GM12878 (cell line): ENCODE results near the gene TSKU. TPM values are rescaled to one million over a fixed set of nuclear protein-coding genes. Genes with fewer than 3 reads are reported as not detected.

Experiments used
- BACH1 ChIP-seq: fragments of 450-650 bp; IDR thresholded peaks from 2 replicates; pipeline ENCODE4 v1.6.1; 2017; ENCODE audit warnings: mild to moderate bottlenecking, borderline replicate concordance
- CHD4 ChIP-seq: fragments of 200-600 bp; sonication (generic); IDR thresholded peaks from 2 replicates; pipeline ENCODE4 v1.6.1; 2016; ENCODE audit warnings: mild to moderate bottlenecking
- FOXM1 ChIP-seq: IDR thresholded peaks from 2 replicates; pipeline ENCODE4 v1.6.1; 2012; ENCODE audit warnings: low read depth, mild to moderate bottlenecking, inconsistent platforms, low read length, moderate library complexity
- MXI1 ChIP-seq: fragments of 150-350 bp; IDR thresholded peaks from 2 replicates; pipeline ENCODE4 v1.6.1; 2011; ENCODE audit warnings: low read depth, mild to moderate bottlenecking, inconsistent platforms, low read length, improper control_type of control experiment
- NBN ChIP-seq: fragments of 450-650 bp; IDR thresholded peaks from 2 replicates; pipeline ENCODE4 v1.6.1; 2016
- RBBP5 ChIP-seq: fragments of 200-600 bp; sonication (generic); conservative IDR thresholded peaks from 2 replicates; pipeline ENCODE4 v1.6.1; 2016
- polyA plus RNA-seq, 11 experiments: library from polyadenylated mRNA; depleted of rRNA in 4 of 11; unstranded in 6 of 11; stranded (reverse) in 5 of 11; fragments of >200 nt; fragmentation: Nextera tagmentation in 4 of 11; fragmentation: Illumina TruSeq in 1 of 11; extraction: Ambion mirVana in 4 of 11; extraction: Trizol in 1 of 11; gene quantifications; 1 replicate in 1 of 11; 2 replicates in 10 of 11; pipeline versions ENCODE4 v1.2.1 to v1.2.3, GENCODE V29; 2011 to 2016; ENCODE audit warnings: inconsistent platforms in 2 of 11, missing spikeins in 2 of 11, low read depth in 1 of 11
- total RNA-seq, 4 experiments: library from RNA; depleted of rRNA in 3 of 4; stranded (reverse); fragments of >200 nt in 3 of 4; fragmentation: Illumina TruSeq in 1 of 4; extraction: Trizol in 1 of 4; gene quantifications; 2 replicates each; pipeline versions ENCODE4 v1.2.1 to v1.2.3, GENCODE V29; 2013 to 2021
- TF ChIP-seq, protein P1 (sequence below): IDR thresholded peaks from 2 replicates; pipeline ENCODE4 v1.6.1; 2012; ENCODE audit warnings: low read depth, low read length, improper control_type of control experiment
- TF ChIP-seq, protein P2 (sequence below): fragments of 450-650 bp; conservative IDR thresholded peaks from 2 replicates; pipeline ENCODE4 v1.6.1; 2017; ENCODE audit warnings: mild to moderate bottlenecking, moderate library complexity
- TF ChIP-seq, protein P3 (sequence below): fragments of 150-350 bp; IDR thresholded peaks from 2 replicates; pipeline ENCODE4 v1.6.1; 2016; ENCODE audit warnings: low read depth, low read length

TSKU gene
- total and polyA plus RNA-seq, 10 of the 15 experiments (the other 5 are each of a cell fraction or from before 2014, with no cell fraction given): 0.04 to 1.5 (median 0.62) TPM

DNA sequence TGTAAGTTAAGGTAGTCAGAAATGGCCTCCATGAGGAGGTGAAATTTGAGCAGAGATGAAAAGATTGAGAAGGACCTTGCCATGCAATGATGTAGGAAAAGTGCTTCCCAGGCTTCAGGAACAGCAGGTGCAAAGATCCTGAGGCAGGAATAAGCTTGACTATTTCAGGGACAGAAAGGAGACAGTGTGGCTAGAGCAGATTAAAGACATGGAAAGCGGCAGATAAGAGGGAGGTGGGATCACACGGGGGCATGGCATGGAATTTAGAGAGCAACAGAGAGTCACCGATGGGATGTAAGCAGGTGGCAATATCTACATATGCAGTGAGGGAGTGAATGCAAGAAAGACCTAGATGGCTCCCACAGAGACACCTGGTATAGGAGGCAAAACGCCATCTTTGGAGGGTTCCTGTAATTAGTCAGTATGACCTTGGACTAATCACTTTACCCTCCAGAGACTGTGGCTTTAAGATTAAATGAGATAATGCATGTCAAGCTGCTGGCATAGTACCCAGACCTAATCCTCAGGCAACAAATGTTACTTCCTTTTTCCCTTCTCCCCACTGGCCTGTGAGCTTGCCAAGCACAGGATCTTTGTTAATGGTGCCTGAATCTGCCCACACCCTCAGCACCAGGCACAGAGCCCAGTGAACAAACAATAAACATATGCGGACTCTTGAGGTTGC lies 52.9 kb downstream of the TSKU start (continued):
- TF ChIP-seq RBBP5: no peak
- no peak for TF ChIP-seq NBN
- TF ChIP-seq FOXM1: no peak
- TF ChIP-seq, protein P1, sequence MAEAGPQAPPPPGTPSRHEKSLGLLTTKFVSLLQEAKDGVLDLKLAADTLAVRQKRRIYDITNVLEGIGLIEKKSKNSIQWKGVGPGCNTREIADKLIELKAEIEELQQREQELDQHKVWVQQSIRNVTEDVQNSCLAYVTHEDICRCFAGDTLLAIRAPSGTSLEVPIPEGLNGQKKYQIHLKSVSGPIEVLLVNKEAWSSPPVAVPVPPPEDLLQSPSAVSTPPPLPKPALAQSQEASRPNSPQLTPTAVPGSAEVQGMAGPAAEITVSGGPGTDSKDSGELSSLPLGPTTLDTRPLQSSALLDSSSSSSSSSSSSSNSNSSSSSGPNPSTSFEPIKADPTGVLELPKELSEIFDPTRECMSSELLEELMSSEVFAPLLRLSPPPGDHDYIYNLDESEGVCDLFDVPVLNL: no peak
- TF ChIP-seq, protein P2, sequence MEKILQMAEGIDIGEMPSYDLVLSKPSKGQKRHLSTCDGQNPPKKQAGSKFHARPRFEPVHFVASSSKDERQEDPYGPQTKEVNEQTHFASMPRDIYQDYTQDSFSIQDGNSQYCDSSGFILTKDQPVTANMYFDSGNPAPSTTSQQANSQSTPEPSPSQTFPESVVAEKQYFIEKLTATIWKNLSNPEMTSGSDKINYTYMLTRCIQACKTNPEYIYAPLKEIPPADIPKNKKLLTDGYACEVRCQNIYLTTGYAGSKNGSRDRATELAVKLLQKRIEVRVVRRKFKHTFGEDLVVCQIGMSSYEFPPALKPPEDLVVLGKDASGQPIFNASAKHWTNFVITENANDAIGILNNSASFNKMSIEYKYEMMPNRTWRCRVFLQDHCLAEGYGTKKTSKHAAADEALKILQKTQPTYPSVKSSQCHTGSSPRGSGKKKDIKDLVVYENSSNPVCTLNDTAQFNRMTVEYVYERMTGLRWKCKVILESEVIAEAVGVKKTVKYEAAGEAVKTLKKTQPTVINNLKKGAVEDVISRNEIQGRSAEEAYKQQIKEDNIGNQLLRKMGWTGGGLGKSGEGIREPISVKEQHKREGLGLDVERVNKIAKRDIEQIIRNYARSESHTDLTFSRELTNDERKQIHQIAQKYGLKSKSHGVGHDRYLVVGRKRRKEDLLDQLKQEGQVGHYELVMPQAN: no peak
- TF ChIP-seq MXI1: no peak
- no peak for TF ChIP-seq BACH1
- no peak for TF ChIP-seq CHD4
- TF ChIP-seq, protein P3, sequence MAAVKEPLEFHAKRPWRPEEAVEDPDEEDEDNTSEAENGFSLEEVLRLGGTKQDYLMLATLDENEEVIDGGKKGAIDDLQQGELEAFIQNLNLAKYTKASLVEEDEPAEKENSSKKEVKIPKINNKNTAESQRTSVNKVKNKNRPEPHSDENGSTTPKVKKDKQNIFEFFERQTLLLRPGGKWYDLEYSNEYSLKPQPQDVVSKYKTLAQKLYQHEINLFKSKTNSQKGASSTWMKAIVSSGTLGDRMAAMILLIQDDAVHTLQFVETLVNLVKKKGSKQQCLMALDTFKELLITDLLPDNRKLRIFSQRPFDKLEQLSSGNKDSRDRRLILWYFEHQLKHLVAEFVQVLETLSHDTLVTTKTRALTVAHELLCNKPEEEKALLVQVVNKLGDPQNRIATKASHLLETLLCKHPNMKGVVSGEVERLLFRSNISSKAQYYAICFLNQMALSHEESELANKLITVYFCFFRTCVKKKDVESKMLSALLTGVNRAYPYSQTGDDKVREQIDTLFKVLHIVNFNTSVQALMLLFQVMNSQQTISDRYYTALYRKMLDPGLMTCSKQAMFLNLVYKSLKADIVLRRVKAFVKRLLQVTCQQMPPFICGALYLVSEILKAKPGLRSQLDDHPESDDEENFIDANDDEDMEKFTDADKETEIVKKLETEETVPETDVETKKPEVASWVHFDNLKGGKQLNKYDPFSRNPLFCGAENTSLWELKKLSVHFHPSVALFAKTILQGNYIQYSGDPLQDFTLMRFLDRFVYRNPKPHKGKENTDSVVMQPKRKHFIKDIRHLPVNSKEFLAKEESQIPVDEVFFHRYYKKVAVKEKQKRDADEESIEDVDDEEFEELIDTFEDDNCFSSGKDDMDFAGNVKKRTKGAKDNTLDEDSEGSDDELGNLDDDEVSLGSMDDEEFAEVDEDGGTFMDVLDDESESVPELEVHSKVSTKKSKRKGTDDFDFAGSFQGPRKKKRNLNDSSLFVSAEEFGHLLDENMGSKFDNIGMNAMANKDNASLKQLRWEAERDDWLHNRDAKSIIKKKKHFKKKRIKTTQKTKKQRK: no peak
- TF ChIP-seq, all 136 proteins: peak for 0
